Kidney (tissue), 22 donors: Measurements from ENCODE around the gene HAVCR1. TPM values are rescaled to one million over a fixed set of nuclear protein-coding genes. Genes with fewer than 3 reads are reported as not detected.

ENCODE experiments used
- DNase-seq, 5 donors: peaks; one replicate each; pipeline ENCODE4 v3.0.0-alpha.2; 2013 to 2020
- FAIRE-seq: peaks from 2 replicates; lab custom pipeline; 2012; peaks lifted over from hg19 to GRCh38; lab: Jason Lieb, UNC
- H3K27ac ChIP-seq, 2 donors: one replicate each; pipeline ENCODE4 v1.7.0; 2013; ENCODE audit warnings: low read depth in 2 of 2, low read length in 2 of 2, inconsistent platforms in 1 of 2
- H3K27me3 ChIP-seq: one replicate; pipeline ENCODE4 v1.7.1; 2013; ENCODE audit warnings: low read length, inconsistent platforms; ENCODE audit not compliant: control insufficient read depth, insufficient read depth
- H3K36me3 ChIP-seq, 3 donors: one replicate each; pipeline versions ENCODE4 v1.7.0 to v1.7.1; 2013; ENCODE audit warnings: low read length in 3 of 3, control low read depth in 1 of 3, inconsistent platforms in 1 of 3; ENCODE audit not compliant: insufficient read depth in 3 of 3, control insufficient read depth in 2 of 3
- H3K4me1 ChIP-seq, 3 donors: one replicate each; pipeline versions ENCODE4 v1.7.0 to v1.7.1; 2013; ENCODE audit warnings: low read length in 3 of 3, inconsistent platforms in 1 of 3, low read depth in 1 of 3; ENCODE audit not compliant: control insufficient read depth in 2 of 3, insufficient read depth in 2 of 3
- H3K4me3 ChIP-seq, 3 donors: one replicate each; pipeline versions ENCODE4 v1.7.0 to v1.8.1; 2013; ENCODE audit warnings: low read length in 3 of 3, control low read depth in 1 of 3, inconsistent platforms in 1 of 3
- H3K9ac ChIP-seq, 3 donors: one replicate each; pipeline versions ENCODE4 v1.7.0 to v1.7.1; 2013; ENCODE audit warnings: low read length in 3 of 3, control low read depth in 1 of 3, inconsistent platforms in 1 of 3
- H3K9me3 ChIP-seq, 3 donors: one replicate each; pipeline versions ENCODE4 v1.7.0 to v1.7.1; 2013; ENCODE audit warnings: low read length in 3 of 3, control low read depth in 1 of 3, inconsistent platforms in 1 of 3; ENCODE audit not compliant: control insufficient read depth in 2 of 3, insufficient read depth in 1 of 3
- CTCF ChIP-seq: IDR thresholded peaks from 3 replicates; pipeline ENCODE4 v1.5.1; 2012; ENCODE audit warnings: mild to moderate bottlenecking, moderate library complexity, borderline replicate concordance; ENCODE audit not compliant: insufficient read depth; ENCODE audit errors: extremely low read depth
- intact Hi-C: fragments of 100-400 bp; cut with DNase I; formaldehyde crosslinking; loops from one replicate; pipeline ENCODE4 v1.11.1; 2022
- long read RNA-seq, 10 donors: library from polyadenylated mRNA in 1 of 10; unstranded in 1 of 10; transcript quantifications; one replicate each; pipeline ENCODE4 v2.0.0 and lab custom pipeline, GENCODE V29; 2021 to 2026
- polyA plus RNA-seq: library from polyadenylated mRNA; stranded (reverse); fragments of 350-450 nt; fragmentation: Illumina TruSeq; extraction: RNeasy Lipid Tissue Mini Kit (QIAGEN cat#74804); gene quantifications from one replicate; pipeline ENCODE4 v1.2.3, GENCODE V29; 2014; ENCODE audit warnings: low read depth, low replicate concordance; ENCODE audit not compliant: insufficient read depth
- total RNA-seq: library from RNA; stranded (reverse); fragmentation: NEBNext Ultra II Directional; extraction: Animal tissue kit (Norgen Biotek cat#: 25700); gene quantifications from one replicate; pipeline ENCODE4 v1.2.1, GENCODE V29; 2021
- donor health status: control.
- donor health status: control.
- donor health status: control.
- donor health status: control.
- donor health status: control.
- donor health status: DM: yes; HTN: yes; CAD: no.
- donor health status: Normal renal cell carcinoma (clear cell type).

Gene HAVCR1
- total RNA-seq: 114 TPM
- polyA plus RNA-seq: 0.65 TPM
- long read RNA-seq, donor 1: 0 reads
- long read RNA-seq, donor 2: 0 reads
- long read RNA-seq, donor 3: 0 reads
- long read RNA-seq, donor 4: 0 reads
- long read RNA-seq, donor 5: 0 reads
- long read RNA-seq, donor 6, partial matches to known transcripts: 0 of 1 reads
- long read RNA-seq, donor 6, other reads (novel, unspliced or antisense): 0 of 1 reads
- long read RNA-seq, donor 7, partial matches to known transcripts: 6 of 25 reads
- long read RNA-seq, donor 7, other reads (novel, unspliced or antisense): 15 of 25 reads
- long read RNA-seq, donor 8: 0 reads
- long read RNA-seq, donor 9: 0 reads
- long read RNA-seq, donor 10, partial matches to known transcripts: 0 of 1 reads
- long read RNA-seq, donor 10, other reads (novel, unspliced or antisense): 0 of 1 reads

DNA sequence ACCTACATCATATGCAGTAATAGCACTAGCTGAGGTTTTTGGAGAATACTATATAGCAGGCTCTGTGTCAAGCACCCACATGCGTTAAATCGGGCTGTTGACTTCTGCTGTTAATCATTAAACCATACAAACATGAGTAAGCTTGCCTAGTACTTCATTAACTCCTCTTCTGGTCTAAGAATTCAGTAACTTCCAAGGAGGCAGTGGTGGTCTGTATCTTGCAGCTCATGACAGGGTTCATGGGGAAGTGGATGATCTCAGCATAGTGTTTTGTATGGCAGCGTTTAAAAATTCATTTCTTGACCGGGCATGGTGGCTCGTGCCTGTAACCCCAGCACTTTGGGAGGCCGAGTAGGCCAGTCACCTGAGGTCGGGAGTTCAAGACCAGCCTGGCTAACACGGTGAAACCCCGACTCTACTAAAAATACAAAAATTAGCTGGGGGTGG, at the start of gene HAVCR1:
HAVCR1 (minus strand) TSS at position 24 of the 447 bp plus-strand sequence. CDS start 1,173 bp downstream, outside the sequence.
- intact Hi-C loops: no loop called here
- H3K9me3 ChIP-seq: no peaks in the 10 kb centered on the region
- FAIRE-seq (peak; percentile 86), DNase-seq (peak in 4 of 5 donors; percentile 17 to 74 (median 54))
- peaks cover 0 to 11% (median 5%) of the 10 kb centered on the region in 3 donors for H3K4me1 ChIP-seq
- no peaks in the 10 kb centered on the region for H3K27me3 ChIP-seq
- H3K4me3 ChIP-seq: peak within 1 kb of the TSS in 2 of 3 donors; percentile 23 to 28
- H3K9ac ChIP-seq: peak within 1 kb of the TSS in 1 of 3 donors; percentile 35
- H3K27ac ChIP-seq: peak within 1 kb of the TSS; percentile 76 to 93
- no peaks in the 10 kb centered on the region for H3K36me3 ChIP-seq
- TF ChIP-seq CTCF: no peak

DNA sequence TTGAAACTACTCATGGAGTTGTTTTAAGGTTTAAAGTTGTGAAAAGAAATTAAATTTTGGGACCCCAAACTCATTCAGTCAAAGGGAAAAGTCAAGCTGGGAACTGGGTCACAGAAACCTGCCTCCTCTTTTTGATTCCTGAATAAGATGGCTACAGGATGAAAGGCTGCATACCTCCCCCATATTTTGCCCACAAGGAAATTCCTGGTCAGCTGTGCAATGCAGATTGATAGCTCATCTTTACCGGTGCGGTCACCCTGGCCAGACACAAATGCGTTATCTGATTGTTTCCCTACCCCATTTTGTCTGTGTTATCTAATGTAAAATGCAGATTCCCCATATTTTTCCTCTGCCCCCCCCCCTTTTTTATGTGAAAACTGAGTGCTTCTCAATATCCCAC, 48.6 kb upstream of the HAVCR1 start:
- intact Hi-C loops: no loop called here
- peaks cover 0 to 8% (median 2%) of the 10 kb centered on the region in 3 donors for H3K4me1 ChIP-seq
- no peaks in the 10 kb centered on the region for H3K9me3 ChIP-seq
- TF ChIP-seq CTCF: no peak
- no peak overlapping the region for H3K9ac ChIP-seq
- DNase-seq (no peak), FAIRE-seq (no peak)
- no peaks in the 10 kb centered on the region for H3K27me3 ChIP-seq
- peak overlapping the region in 1 of 2 donors; percentile 47 for H3K27ac ChIP-seq
- no peaks in the 10 kb centered on the region for H3K36me3 ChIP-seq
- H3K4me3 ChIP-seq: peak overlapping the region in 2 of 3 donors; percentile 45 to 55

DNA sequence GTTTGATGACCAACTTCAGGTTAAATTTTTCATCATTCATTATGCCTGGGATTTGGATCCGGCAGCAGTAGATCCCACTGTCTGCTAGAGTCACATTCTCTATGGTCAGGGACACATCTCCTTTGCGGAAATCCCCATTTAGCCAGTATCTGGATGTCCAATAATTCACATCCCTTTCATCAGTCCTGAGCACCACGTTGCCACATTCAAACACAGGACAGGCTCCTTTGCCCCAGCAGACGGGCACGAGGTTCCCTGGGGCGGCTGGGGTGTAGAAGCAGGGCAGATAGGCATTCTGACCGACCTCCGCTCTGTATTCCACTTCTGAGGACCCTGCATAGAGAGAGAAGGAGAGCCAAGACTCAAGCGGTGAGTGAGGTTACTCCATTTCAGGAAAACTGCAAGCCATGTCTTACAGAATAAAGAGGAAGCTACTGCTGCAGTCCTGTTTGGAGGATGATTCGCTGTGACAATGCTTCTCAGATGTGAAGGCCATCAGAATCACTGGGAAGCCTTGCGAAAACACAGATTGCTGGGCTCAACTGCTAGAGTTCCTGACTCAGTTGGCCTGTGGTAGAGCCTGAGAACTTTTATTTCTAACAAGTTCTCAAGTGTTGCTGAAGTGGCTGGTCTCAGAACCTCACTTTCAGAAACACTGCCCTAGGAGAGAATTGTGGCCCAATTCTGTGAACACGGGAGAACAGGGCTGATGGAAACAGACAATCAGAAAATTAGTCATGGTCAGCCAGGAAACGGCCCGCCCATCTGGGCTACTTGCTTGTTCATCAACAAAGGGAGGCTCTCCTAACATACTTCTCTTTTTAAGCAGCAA, 47.9 kb upstream of the HAVCR1 start:
- TF ChIP-seq CTCF: no peak
- H3K27ac ChIP-seq: peak overlapping the region; percentile 14 to 47

More for the DNA sequence above, 47.9 kb upstream of the HAVCR1 start:
- intact Hi-C loops: no loop called here
- Histone ChIP-seq H3K9ac (no peak overlapping the region), H3K9me3 (no peaks in the 10 kb centered on the region), H3K36me3 (no peaks in the 10 kb centered on the region), H3K4me1 (peaks cover 0 to 8% (median 2%) of the 10 kb centered on the region in 3 donors), H3K27me3 (no peaks in the 10 kb centered on the region), H3K4me3 (peak overlapping the region in 2 of 3 donors; percentile 45 to 55)
- FAIRE-seq (no peak), DNase-seq (no peak)
